PC-9 (cell line): ENCODE data around the gene NFE2L3. TPM values are rescaled to one million over a fixed set of nuclear protein-coding genes. Genes with fewer than 3 reads are reported as not detected.

ENCODE experiments used
- BruUV-seq: library from RNA; stranded (reverse); fragments of 400-500 nt; replicated peaks from 2 replicates; lab custom pipeline; 2021; lab: Mats Ljungman, UMichigan
- CTCF ChIA-PET: fragments of 300-600 bp; sonication (Branson Sonifier 250); formaldehyde crosslinking; loops from one replicate; lab custom pipeline; 2022; ENCODE audit warnings: antibody characterized with exemption; lab: Charles Lee
- POLR2A ChIA-PET: fragments of 300-600 bp; sonication (Branson Sonifier 250); formaldehyde crosslinking; loops from one replicate; lab custom pipeline; 2022; ENCODE audit warnings: antibody characterized with exemption; ENCODE audit not compliant: unreplicated experiment; lab: Charles Lee
- DNase-seq, 2 experiments: peaks; one replicate each; pipeline versions ENCODE4 v3.0.0 to v3.0.0-alpha.2; 2015 to 2022; ENCODE audit warnings: mixed read lengths in 1 of 2
- H2AFZ ChIP-seq: fragments of 200-600 bp; sonication (generic); 2 replicates; pipeline ENCODE4 v1.8.1; 2017; ENCODE audit warnings: antibody characterized with exemption
- H3F3A ChIP-seq: fragments of 200-600 bp; sonication (generic); 2 replicates; pipeline ENCODE4 v1.8.1; 2017; ENCODE audit warnings: antibody characterized with exemption, mild to moderate bottlenecking, low read depth; ENCODE audit not compliant: insufficient read depth
- H3K27ac ChIP-seq: fragments of 200-600 bp; sonication (generic); 2 replicates; pipeline ENCODE4 v1.6.1; 2016; ENCODE audit warnings: mixed run types
- H3K27me3 ChIP-seq: fragments of 200-600 bp; sonication (generic); 2 replicates; pipeline ENCODE4 v1.6.1; 2016; ENCODE audit warnings: low read depth, mixed run types; ENCODE audit not compliant: insufficient read depth
- H3K36me3 ChIP-seq: fragments of 200-600 bp; sonication (generic); 2 replicates; pipeline ENCODE4 v1.6.1; 2016; ENCODE audit warnings: low read depth, mixed run types
- H3K4me1 ChIP-seq: fragments of 200-600 bp; sonication (generic); replicated peaks from 2 replicates; pipeline ENCODE4 v1.6.1; 2016; ENCODE audit warnings: mixed run types; ENCODE audit not compliant: insufficient read depth
- H3K4me2 ChIP-seq: fragments of 200-600 bp; sonication (generic); 2 replicates; pipeline ENCODE4 v1.6.1; 2017; ENCODE audit warnings: mixed run types
- H3K4me3 ChIP-seq: fragments of 200-600 bp; sonication (generic); 2 replicates; pipeline ENCODE4 v1.6.1; 2016; ENCODE audit warnings: mixed run types
- H3K79me2 ChIP-seq: fragments of 200-600 bp; sonication (generic); 2 replicates; pipeline ENCODE4 v1.6.1; 2017; ENCODE audit warnings: low read depth, mixed run types
- H3K9me2 ChIP-seq: fragments of 200-600 bp; sonication (generic); 2 replicates; pipeline ENCODE4 v1.8.1; 2017; ENCODE audit warnings: mild to moderate bottlenecking; ENCODE audit not compliant: insufficient read depth
- H3K9me3 ChIP-seq: fragments of 200-600 bp; sonication (generic); 2 replicates; pipeline ENCODE4 v1.8.1; 2016; ENCODE audit warnings: low read depth; ENCODE audit not compliant: insufficient read depth
- H4K20me1 ChIP-seq: fragments of 200-600 bp; sonication (generic); 2 replicates; pipeline ENCODE4 v1.8.1; 2017; ENCODE audit not compliant: insufficient read depth
- EZH2 ChIP-seq: fragments of 200-600 bp; sonication (generic); IDR thresholded peaks from 2 replicates; pipeline ENCODE4 v1.8.0; 2017; ENCODE audit warnings: antibody characterized with exemption, low read depth
- intact Hi-C: fragments of 100-400 bp; cut with micrococcal nuclease; formaldehyde crosslinking; loops from one replicate; pipeline ENCODE4 v1.10.0; 2022; ENCODE audit not compliant: unreplicated experiment
- total RNA-seq: library from RNA; stranded (reverse); gene quantifications from 2 replicates; pipeline ENCODE4 v1.2.3, GENCODE V29; 2021
- TF ChIP-seq, protein P1 (sequence below): fragments of 200-600 bp; sonication (generic); conservative IDR thresholded peaks from 2 replicates; pipeline ENCODE4 v1.6.1; 2017; ENCODE audit warnings: mixed run types, antibody characterized with exemption, mild to moderate bottlenecking, moderate library complexity

NFE2L3 gene
- total RNA-seq, 1 experiment from 2014 or later = 49.1 TPM

DNA sequence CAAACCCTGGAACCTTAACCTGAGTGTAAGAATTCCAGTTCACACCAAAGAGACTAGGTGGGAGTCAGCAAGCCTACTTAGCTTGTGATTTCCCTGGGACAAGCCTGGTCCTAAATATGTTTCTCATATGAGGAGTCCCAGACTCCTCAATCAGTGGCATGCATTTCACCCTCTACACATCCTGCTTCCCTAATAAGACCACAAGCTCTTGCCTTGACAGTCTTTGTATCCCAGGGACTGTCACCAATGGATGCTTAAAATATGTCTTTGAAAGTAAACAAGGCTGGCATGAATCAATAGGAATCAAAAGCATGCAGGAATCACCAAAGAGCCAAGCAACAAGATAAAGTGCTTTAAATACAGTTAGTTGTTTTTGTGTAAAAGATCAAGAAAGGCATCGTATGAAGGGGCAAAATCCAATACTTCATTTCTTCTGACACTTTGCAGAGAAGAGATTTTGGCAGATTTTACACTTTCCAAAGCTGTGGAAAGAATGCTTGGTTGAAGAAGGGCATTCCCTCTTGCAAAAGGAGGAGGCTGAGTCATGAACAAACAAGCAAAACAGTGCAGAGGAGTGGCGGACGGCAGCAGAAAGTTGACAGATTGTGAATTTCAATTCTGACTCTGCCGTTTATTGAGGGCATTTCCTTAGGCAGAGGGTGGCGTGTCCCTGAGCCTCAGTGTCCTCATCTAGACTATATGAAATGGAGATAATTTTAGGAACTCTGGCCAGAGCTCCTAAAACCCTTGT lies 8.5 kb upstream of the NFE2L3 start:
- H3K36me3 ChIP-seq = no peaks in the 10 kb centered on the region
- intact Hi-C loops = no loop called here
- no TSS peak for BruUV-seq
- no peaks in the 10 kb centered on the region for H4K20me1 ChIP-seq
- H3K4me1 ChIP-seq = peaks cover 30% of the 10 kb centered on the region
- CTCF ChIA-PET = no interaction called here
- TF ChIP-seq, protein P1, sequence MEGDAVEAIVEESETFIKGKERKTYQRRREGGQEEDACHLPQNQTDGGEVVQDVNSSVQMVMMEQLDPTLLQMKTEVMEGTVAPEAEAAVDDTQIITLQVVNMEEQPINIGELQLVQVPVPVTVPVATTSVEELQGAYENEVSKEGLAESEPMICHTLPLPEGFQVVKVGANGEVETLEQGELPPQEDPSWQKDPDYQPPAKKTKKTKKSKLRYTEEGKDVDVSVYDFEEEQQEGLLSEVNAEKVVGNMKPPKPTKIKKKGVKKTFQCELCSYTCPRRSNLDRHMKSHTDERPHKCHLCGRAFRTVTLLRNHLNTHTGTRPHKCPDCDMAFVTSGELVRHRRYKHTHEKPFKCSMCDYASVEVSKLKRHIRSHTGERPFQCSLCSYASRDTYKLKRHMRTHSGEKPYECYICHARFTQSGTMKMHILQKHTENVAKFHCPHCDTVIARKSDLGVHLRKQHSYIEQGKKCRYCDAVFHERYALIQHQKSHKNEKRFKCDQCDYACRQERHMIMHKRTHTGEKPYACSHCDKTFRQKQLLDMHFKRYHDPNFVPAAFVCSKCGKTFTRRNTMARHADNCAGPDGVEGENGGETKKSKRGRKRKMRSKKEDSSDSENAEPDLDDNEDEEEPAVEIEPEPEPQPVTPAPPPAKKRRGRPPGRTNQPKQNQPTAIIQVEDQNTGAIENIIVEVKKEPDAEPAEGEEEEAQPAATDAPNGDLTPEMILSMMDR = no peak
- TF ChIP-seq EZH2 = no peak
- H3K27ac ChIP-seq = peak overlapping the region; percentile 5
- H3F3A ChIP-seq = peaks cover 22% of the 10 kb centered on the region
- DNase-seq = peak; percentile 34 to 81
- peak overlapping the region; percentile 39 for H3K4me2 ChIP-seq
- H3K4me3 ChIP-seq = no peak overlapping the region
- POLR2A ChIA-PET = interaction anchor here (0.7 kb wide), 2 partner anchors 15 to 71 kb away, joined by 5 to 8 read pairs; no protein-coding TSS in a partner anchor
- no peaks in the 10 kb centered on the region for H3K27me3 ChIP-seq
- H3K9me2 ChIP-seq = no peaks in the 10 kb centered on the region
- H2AFZ ChIP-seq = no peak overlapping the region
- H3K79me2 ChIP-seq = no peaks in the 10 kb centered on the region
- no peaks in the 10 kb centered on the region for H3K9me3 ChIP-seq

GRCh38 chr7:26144184-26145080 lies 7.6 kb upstream of the NFE2L3 start:
- H4K20me1 ChIP-seq = no peaks in the 10 kb centered on the region
- intact Hi-C loops = no loop called here
- no peaks in the 10 kb centered on the region for H3K27me3 ChIP-seq
- H3K27ac ChIP-seq = peak overlapping the region; percentile 5
- no peak overlapping the region for H3K4me3 ChIP-seq
- no peaks in the 10 kb centered on the region for H3K9me2 ChIP-seq
- CTCF ChIA-PET = no interaction called here
- no peak overlapping the region for H2AFZ ChIP-seq
- H3K9me3 ChIP-seq = no peaks in the 10 kb centered on the region
- no TSS peak for BruUV-seq
- TF ChIP-seq, protein P1 = no peak
- no peak for TF ChIP-seq EZH2
- H3K4me1 ChIP-seq = peaks cover 30% of the 10 kb centered on the region
- peaks cover 22% of the 10 kb centered on the region for H3F3A ChIP-seq
- POLR2A ChIA-PET = interaction anchor here (0.7 kb wide), 1 partner anchor 16 kb away, joined by 8 read pairs; no protein-coding TSS in a partner anchor
- no peaks in the 10 kb centered on the region for H3K79me2 ChIP-seq
- H3K4me2 ChIP-seq = peak overlapping the region; percentile 39
- no peaks in the 10 kb centered on the region for H3K36me3 ChIP-seq
- no peak for DNase-seq

DNA sequence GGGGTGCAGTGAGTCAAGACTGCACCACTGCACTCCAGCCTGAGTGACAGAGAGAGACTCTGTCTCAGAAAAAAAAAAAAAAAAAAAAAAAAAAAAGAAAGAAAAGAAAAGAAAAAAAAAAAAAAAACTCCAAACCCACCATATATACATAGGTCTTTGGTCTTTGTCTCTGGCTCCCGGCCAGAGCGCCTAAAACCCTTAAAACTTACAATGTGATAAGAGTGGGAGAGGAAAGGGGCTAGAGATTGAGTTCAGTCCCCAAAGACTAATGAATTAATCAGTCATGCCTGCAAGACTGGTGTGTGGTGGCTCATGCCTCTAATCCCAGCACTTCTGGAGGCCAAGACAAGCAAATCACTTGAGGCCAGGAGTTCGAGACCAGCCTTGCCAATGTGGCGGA lies 6.8 kb upstream of the NFE2L3 start:
- no peaks in the 10 kb centered on the region for H3K9me2 ChIP-seq
- intact Hi-C loops = no loop called here
- no TSS peak for BruUV-seq
- H2AFZ ChIP-seq = no peak overlapping the region
- DNase-seq = no peak
- H3F3A ChIP-seq = peaks cover 22% of the 10 kb centered on the region
- no peak overlapping the region for H3K4me2 ChIP-seq
- no peaks in the 10 kb centered on the region for H3K36me3 ChIP-seq
- no peaks in the 10 kb centered on the region for H3K9me3 ChIP-seq
- TF ChIP-seq, protein P1 = no peak
- no peak for TF ChIP-seq EZH2
- POLR2A ChIA-PET = no interaction called here
- CTCF ChIA-PET = no interaction called here
- H3K27ac ChIP-seq = no peak overlapping the region
- H3K79me2 ChIP-seq = no peaks in the 10 kb centered on the region
- no peaks in the 10 kb centered on the region for H3K27me3 ChIP-seq
- H3K4me1 ChIP-seq = peaks cover 30% of the 10 kb centered on the region
- H3K4me3 ChIP-seq = no peak overlapping the region
- H4K20me1 ChIP-seq = no peaks in the 10 kb centered on the region
